ENCODE measurements around the gene ZNF394.

DNA sequence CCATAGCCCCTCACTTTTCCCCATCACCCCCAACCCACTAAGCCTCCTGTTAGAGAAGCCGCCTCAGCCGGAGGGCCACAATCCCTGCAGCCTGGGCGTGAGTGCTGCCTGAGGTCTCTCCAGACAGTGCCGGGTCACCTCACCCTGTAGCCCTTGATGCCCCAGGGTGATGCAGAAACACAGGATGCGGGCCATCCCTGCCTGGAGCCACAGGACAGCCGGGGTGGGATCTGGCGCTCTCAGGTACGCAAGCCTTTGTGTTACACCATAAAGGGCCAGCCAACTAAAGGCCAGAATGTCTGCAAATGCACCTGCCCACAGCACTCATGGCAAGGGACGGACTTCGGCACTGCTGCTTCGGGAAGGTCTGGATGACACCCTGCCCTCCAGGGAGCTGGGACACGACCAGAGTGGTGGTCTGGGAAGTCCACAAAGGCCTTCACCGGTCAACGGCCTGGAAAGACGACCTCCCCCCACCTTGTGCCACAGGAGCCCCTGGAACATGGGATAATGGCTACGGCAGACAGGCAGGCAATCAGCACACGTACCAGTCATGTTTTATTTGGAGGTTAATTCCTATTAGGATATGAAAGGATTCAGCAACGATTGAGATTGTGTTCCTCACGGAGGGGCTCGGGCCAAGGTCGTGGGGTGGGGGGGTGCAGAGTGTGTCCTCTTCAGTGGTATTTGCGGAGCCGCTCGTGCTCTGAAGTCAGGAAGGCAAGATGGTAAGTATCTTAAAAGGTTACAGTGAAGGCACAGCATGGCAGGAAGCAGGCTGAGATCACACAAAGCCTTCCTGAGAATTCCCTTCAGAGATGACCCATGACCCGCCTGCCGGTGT, 42.2 kb downstream of the ZNF394 start:
- TF ChIP-seq, protein P1, sequence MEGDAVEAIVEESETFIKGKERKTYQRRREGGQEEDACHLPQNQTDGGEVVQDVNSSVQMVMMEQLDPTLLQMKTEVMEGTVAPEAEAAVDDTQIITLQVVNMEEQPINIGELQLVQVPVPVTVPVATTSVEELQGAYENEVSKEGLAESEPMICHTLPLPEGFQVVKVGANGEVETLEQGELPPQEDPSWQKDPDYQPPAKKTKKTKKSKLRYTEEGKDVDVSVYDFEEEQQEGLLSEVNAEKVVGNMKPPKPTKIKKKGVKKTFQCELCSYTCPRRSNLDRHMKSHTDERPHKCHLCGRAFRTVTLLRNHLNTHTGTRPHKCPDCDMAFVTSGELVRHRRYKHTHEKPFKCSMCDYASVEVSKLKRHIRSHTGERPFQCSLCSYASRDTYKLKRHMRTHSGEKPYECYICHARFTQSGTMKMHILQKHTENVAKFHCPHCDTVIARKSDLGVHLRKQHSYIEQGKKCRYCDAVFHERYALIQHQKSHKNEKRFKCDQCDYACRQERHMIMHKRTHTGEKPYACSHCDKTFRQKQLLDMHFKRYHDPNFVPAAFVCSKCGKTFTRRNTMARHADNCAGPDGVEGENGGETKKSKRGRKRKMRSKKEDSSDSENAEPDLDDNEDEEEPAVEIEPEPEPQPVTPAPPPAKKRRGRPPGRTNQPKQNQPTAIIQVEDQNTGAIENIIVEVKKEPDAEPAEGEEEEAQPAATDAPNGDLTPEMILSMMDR (IDR thresholded peaks at IDR 0.05): no peak
- TF ChIP-seq POLR2A (IDR thresholded peaks at IDR 0.05): no peak
- TF ChIP-seq POLR2AphosphoS5 (IDR thresholded peaks at IDR 0.05): no peak
- no peak for TF ChIP-seq EP300 (IDR thresholded peaks at IDR 0.05)

Measured in stomach (tissue), 4 donors.